ENCODE measurements around the gene ZNF460.

Gene ZNF460

GRCh38 chr19:57293719-57294118 lies 13.4 kb downstream of the ZNF460 start:
- H3K4me3 ChIP-seq (ENCODE audit: low read depth, low read length): no peak overlapping the region
- no peak for TF ChIP-seq CTCF (IDR thresholded peaks at IDR 0.05; ENCODE audit: control insufficient read depth, extremely low read depth, insufficient read depth)
- DNase-seq (ENCODE audit: low read depth): no peak

DNA sequence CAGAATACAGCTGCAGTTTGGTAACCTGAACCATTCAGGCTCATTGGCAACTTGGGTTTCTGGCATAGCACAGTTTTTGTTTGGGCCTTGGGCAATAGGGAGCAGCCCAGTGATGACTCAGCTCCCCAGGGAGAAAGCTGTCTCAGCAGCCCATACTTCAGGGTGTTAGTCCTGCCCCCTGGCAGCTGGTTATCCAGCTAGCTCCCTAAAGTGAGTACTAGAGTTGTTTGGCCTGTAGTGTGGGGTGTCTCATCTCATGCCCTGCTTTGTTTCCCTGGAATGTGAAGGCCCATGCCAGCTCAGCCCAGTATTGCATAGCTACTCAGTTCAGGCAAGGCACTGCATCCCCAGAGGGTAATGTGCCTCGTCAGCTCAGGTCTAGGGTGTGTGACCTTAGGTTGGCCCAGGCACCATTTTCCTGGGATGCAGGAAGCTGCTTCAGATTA lies 21.8 kb downstream of the ZNF460 start:
- TF ChIP-seq CTCF (IDR thresholded peaks at IDR 0.05; ENCODE audit: control insufficient read depth, extremely low read depth, insufficient read depth): no peak
- DNase-seq (ENCODE audit: low read depth): no peak
- no peak overlapping the region for H3K4me3 ChIP-seq (ENCODE audit: low read depth, low read length)

GRCh38 chr19:57302727-57303401 lies 22.6 kb downstream of the ZNF460 start:
- no peak for DNase-seq (ENCODE audit: low read depth)
- no peak for TF ChIP-seq CTCF (IDR thresholded peaks at IDR 0.05; ENCODE audit: control insufficient read depth, extremely low read depth, insufficient read depth)
- H3K4me3 ChIP-seq (ENCODE audit: low read depth, low read length): no peak overlapping the region

GRCh38 chr19:57305056-57305455 lies 24.8 kb downstream of the ZNF460 start:
- no peak overlapping the region for H3K4me3 ChIP-seq (ENCODE audit: low read depth, low read length)
- no peak for DNase-seq (ENCODE audit: low read depth)
- TF ChIP-seq CTCF (IDR thresholded peaks at IDR 0.05; ENCODE audit: control insufficient read depth, extremely low read depth, insufficient read depth): no peak

GRCh38 chr19:57308514-57308913 lies 28.2 kb downstream of the ZNF460 start:
- no peak for TF ChIP-seq CTCF (IDR thresholded peaks at IDR 0.05; ENCODE audit: control insufficient read depth, extremely low read depth, insufficient read depth)
- DNase-seq (ENCODE audit: low read depth): no peak
- H3K4me3 ChIP-seq (ENCODE audit: low read depth, low read length): no peak overlapping the region

DNA sequence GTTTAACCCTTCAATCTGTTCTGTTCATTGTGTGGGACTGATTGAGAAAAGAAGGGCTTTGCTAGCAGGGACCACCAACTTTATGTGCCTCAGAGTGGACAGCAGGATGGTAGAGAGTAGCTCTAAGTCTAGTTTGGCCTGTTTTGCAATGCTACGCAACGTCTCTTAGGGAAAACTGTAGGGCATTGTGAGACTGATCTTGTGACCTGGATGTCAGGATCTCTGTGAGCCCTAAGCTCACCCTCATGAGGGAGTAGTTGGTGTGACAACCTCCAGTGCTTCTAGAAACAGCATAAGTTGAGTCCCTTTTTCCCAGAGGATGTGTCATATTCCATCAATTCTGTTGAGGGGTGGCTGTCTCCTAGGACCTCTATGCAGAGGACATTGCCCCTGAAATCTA lies 30.5 kb downstream of the ZNF460 start:
- DNase-seq (ENCODE audit: low read depth): no peak
- H3K4me3 ChIP-seq (ENCODE audit: low read depth, low read length): no peak overlapping the region
- TF ChIP-seq CTCF (IDR thresholded peaks at IDR 0.05; ENCODE audit: control insufficient read depth, extremely low read depth, insufficient read depth): no peak

DNA sequence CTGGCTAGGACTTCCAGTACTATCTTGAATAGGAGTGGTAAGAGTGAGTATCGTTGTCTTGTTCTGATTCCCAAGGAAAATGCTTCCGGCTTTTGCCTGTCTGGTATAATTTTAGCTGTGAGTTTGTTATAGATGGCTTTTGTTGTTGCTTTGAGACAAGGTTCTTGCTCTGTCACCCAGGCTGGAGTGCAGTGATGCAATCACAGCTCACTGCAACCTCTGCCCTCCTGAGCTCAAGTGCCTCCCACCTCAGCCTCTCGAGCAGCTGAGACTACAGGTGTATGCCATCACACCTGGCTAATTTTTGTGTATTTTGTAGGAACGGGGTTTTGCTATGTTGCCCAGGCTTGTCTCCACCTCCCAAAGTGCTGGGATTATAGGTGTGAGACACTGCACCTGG lies 33.9 kb downstream of the ZNF460 start:
- TF ChIP-seq CTCF (IDR thresholded peaks at IDR 0.05; ENCODE audit: control insufficient read depth, extremely low read depth, insufficient read depth): no peak
- no peak overlapping the region for H3K4me3 ChIP-seq (ENCODE audit: low read depth, low read length)
- DNase-seq (ENCODE audit: low read depth): no peak
